ENCODE results near the gene APCDD1L. TPM values are rescaled to one million over a fixed set of nuclear protein-coding genes. Genes with fewer than 3 reads are reported as not detected.

Gene APCDD1L
- total and polyA plus RNA-seq, 2 experiments from 2014 or later = 16.6 to 25.6 TPM

GRCh38 chr20:58461104-58461503 is 54.1 kb downstream of the APCDD1L start:
- H3K79me2 ChIP-seq (ENCODE audit: insufficient read depth) = no peaks in the 10 kb centered on the region
- H3F3A ChIP-seq (ENCODE audit: insufficient read depth) = peaks cover 6% of the 10 kb centered on the region; the same call in 1 of the 2 replicates
- no peak overlapping the region for H2AFZ ChIP-seq
- DNase-seq = no peak
- in situ Hi-C loops (cut with MboI) = no loop called here
- no peaks in the 10 kb centered on the region for H3K9me2 ChIP-seq (ENCODE audit: insufficient read depth)
- H3K4me1 ChIP-seq (ENCODE audit: insufficient read depth) = no peaks in the 10 kb centered on the region
- no peak overlapping the region for H3K4me2 ChIP-seq (ENCODE audit: unreplicated experiment)
- no peaks in the 10 kb centered on the region for H4K20me1 ChIP-seq (ENCODE audit: insufficient read depth)
- no peak overlapping the region for H3K27ac ChIP-seq
- TF ChIP-seq EZH2 (IDR thresholded peaks at IDR 0.05; ENCODE audit: insufficient read depth, poor library complexity, severe bottlenecking) (no peak), EZH2phosphoT487 (IDR thresholded peaks at IDR 0.05; ENCODE audit: insufficient read depth, low read depth) (no peak)
- no peak overlapping the region for H3K9ac ChIP-seq
- H3K27me3 ChIP-seq (replicated peaks; ENCODE audit: insufficient read depth) = no peaks in the 10 kb centered on the region
- no peaks in the 10 kb centered on the region for H3K9me3 ChIP-seq (ENCODE audit: low read depth)
- 95% methylated on average over 20 to 25 of the region's 25 CpGs for WGBS, 2 experiments (ENCODE audit: low coverage in 1 of 2, low lambda C conversion rate in 2 of 2, missing lambda C conversion rate in 2 of 2)
- H3K36me3 ChIP-seq (ENCODE audit: low read depth) = no peaks in the 10 kb centered on the region
- no peak overlapping the region for H3K4me3 ChIP-seq

- Histone ChIP-seq H3K9me2 (ENCODE audit: insufficient read depth) (no peaks in the 10 kb centered on the region), H3K4me1 (ENCODE audit: insufficient read depth) (no peaks in the 10 kb centered on the region), H3K79me2 (ENCODE audit: insufficient read depth) (no peaks in the 10 kb centered on the region), H3K27me3 (replicated peaks; ENCODE audit: insufficient read depth) (no peaks in the 10 kb centered on the region), H4K20me1 (ENCODE audit: insufficient read depth) (no peaks in the 10 kb centered on the region), H3K4me2 (ENCODE audit: unreplicated experiment) (no peak overlapping the region), H3K9me3 (ENCODE audit: low read depth) (no peaks in the 10 kb centered on the region), H3K4me3 (no peak overlapping the region), H3K36me3 (ENCODE audit: low read depth) (no peaks in the 10 kb centered on the region), H3K27ac (no peak overlapping the region), H3K9ac (no peak overlapping the region), H3F3A (ENCODE audit: insufficient read depth) (peaks cover 6% of the 10 kb centered on the region; the same call in 1 of the 2 replicates), H2AFZ (no peak overlapping the region)
- no peak for DNase-seq
- TF ChIP-seq EZH2phosphoT487 (IDR thresholded peaks at IDR 0.05; ENCODE audit: insufficient read depth, low read depth) = no peak
- TF ChIP-seq EZH2 (IDR thresholded peaks at IDR 0.05; ENCODE audit: insufficient read depth, poor library complexity, severe bottlenecking) = no peak
- in situ Hi-C loops (cut with MboI) = no loop called here
- WGBS, 2 experiments (ENCODE audit: low coverage in 1 of 2, low lambda C conversion rate in 2 of 2, missing lambda C conversion rate in 2 of 2) = 92 to 96% methylated on average over 5 of the region's 5 CpGs
Observed at GRCh38 chr20:58459058-58459750, 56.0 kb downstream of the APCDD1L start.

GRCh38 chr20:58458342-58459057 is 56.7 kb downstream of the APCDD1L start:
- Histone ChIP-seq H3K36me3 (ENCODE audit: low read depth) (no peaks in the 10 kb centered on the region), H3K9me2 (ENCODE audit: insufficient read depth) (no peaks in the 10 kb centered on the region), H3K27me3 (replicated peaks; ENCODE audit: insufficient read depth) (no peaks in the 10 kb centered on the region), H2AFZ (no peak overlapping the region), H3K27ac (no peak overlapping the region), H3K79me2 (ENCODE audit: insufficient read depth) (no peaks in the 10 kb centered on the region), H3K4me1 (ENCODE audit: insufficient read depth) (no peaks in the 10 kb centered on the region), H3K9ac (no peak overlapping the region), H3K9me3 (ENCODE audit: low read depth) (no peaks in the 10 kb centered on the region), H3F3A (ENCODE audit: insufficient read depth) (peaks cover 4% of the 10 kb centered on the region; the same call in 1 of the 2 replicates), H3K4me2 (ENCODE audit: unreplicated experiment) (no peak overlapping the region), H4K20me1 (ENCODE audit: insufficient read depth) (no peaks in the 10 kb centered on the region), H3K4me3 (no peak overlapping the region)
- DNase-seq = no peak
- no peak for TF ChIP-seq EZH2 (IDR thresholded peaks at IDR 0.05; ENCODE audit: insufficient read depth, poor library complexity, severe bottlenecking)
- no peak for TF ChIP-seq EZH2phosphoT487 (IDR thresholded peaks at IDR 0.05; ENCODE audit: insufficient read depth, low read depth)
- in situ Hi-C loops (cut with MboI) = no loop called here
- WGBS, 2 experiments (ENCODE audit: low coverage in 1 of 2, low lambda C conversion rate in 2 of 2, missing lambda C conversion rate in 2 of 2) = 87 to 90% methylated on average over 16 of the region's 16 CpGs

- WGBS, 2 experiments (ENCODE audit: low coverage in 1 of 2, low lambda C conversion rate in 2 of 2, missing lambda C conversion rate in 2 of 2) = 85 to 90% methylated on average over 14 of the region's 14 CpGs
- H3K9me3 ChIP-seq (ENCODE audit: low read depth) = no peaks in the 10 kb centered on the region
- TF ChIP-seq EZH2 (IDR thresholded peaks at IDR 0.05; ENCODE audit: insufficient read depth, poor library complexity, severe bottlenecking) = no peak
- no peak for TF ChIP-seq EZH2phosphoT487 (IDR thresholded peaks at IDR 0.05; ENCODE audit: insufficient read depth, low read depth)
- in situ Hi-C loops (cut with MboI) = no loop called here
- H3K27ac ChIP-seq = no peak overlapping the region
- no peaks in the 10 kb centered on the region for H4K20me1 ChIP-seq (ENCODE audit: insufficient read depth)
- peak; percentile 44 for DNase-seq
- no peak overlapping the region for H3K4me3 ChIP-seq
- no peaks in the 10 kb centered on the region for H3K27me3 ChIP-seq (replicated peaks; ENCODE audit: insufficient read depth)
- H3F3A ChIP-seq (ENCODE audit: insufficient read depth) = no peaks in the 10 kb centered on the region
- no peaks in the 10 kb centered on the region for H3K9me2 ChIP-seq (ENCODE audit: insufficient read depth)
- no peak overlapping the region for H2AFZ ChIP-seq
- no peaks in the 10 kb centered on the region for H3K4me1 ChIP-seq (ENCODE audit: insufficient read depth)
- no peaks in the 10 kb centered on the region for H3K36me3 ChIP-seq (ENCODE audit: low read depth)
- no peak overlapping the region for H3K9ac ChIP-seq
- H3K4me2 ChIP-seq (ENCODE audit: unreplicated experiment) = no peak overlapping the region
- no peaks in the 10 kb centered on the region for H3K79me2 ChIP-seq (ENCODE audit: insufficient read depth)
Observed at GRCh38 chr20:58457083-58457695, 58.0 kb downstream of the APCDD1L start.
